ENCODE results near the gene NSUN6.

Gene NSUN6, protein sequence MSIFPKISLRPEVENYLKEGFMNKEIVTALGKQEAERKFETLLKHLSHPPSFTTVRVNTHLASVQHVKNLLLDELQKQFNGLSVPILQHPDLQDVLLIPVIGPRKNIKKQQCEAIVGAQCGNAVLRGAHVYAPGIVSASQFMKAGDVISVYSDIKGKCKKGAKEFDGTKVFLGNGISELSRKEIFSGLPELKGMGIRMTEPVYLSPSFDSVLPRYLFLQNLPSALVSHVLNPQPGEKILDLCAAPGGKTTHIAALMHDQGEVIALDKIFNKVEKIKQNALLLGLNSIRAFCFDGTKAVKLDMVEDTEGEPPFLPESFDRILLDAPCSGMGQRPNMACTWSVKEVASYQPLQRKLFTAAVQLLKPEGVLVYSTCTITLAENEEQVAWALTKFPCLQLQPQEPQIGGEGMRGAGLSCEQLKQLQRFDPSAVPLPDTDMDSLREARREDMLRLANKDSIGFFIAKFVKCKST

DNA sequence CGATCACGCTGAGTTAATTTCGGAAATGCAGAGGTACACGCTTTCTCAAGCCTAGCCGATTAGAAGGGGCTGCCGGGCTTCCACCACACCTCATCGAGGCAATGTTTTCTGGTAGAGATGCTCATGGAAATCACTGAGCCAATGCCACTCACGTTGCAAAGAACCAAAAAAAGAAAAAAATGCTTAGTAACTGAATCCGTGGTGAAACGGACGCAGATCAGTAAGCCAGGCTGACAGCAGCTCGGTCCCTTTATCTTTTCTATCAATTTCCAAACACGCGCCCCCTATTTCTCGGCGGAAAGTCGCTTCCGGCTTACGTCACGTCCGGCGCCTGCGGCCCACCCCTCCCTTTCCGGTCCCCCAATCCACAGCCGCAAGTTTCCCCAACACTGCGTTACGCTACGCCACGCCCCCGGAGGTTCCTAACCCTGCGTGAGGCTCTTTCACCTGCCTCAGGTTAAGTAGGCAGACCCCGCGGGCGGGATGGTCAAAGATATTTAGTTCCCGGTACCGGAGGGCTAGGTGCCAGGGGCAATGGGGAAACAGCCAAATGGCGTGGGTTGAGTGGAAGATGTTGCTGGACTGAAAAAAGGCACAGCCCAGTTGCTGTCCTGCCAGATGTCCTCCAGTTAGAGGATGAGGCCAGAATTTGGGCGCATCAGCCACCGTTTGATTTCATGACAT, at the start of gene NSUN6:
TSS of gene NSUN6 (minus strand) at position 264 of the 684 bp plus-strand sequence. CDS start 384 bp downstream, outside the sequence.
- DNase-seq (ENCODE audit: low spot score) = peak; percentile 73

DNA sequence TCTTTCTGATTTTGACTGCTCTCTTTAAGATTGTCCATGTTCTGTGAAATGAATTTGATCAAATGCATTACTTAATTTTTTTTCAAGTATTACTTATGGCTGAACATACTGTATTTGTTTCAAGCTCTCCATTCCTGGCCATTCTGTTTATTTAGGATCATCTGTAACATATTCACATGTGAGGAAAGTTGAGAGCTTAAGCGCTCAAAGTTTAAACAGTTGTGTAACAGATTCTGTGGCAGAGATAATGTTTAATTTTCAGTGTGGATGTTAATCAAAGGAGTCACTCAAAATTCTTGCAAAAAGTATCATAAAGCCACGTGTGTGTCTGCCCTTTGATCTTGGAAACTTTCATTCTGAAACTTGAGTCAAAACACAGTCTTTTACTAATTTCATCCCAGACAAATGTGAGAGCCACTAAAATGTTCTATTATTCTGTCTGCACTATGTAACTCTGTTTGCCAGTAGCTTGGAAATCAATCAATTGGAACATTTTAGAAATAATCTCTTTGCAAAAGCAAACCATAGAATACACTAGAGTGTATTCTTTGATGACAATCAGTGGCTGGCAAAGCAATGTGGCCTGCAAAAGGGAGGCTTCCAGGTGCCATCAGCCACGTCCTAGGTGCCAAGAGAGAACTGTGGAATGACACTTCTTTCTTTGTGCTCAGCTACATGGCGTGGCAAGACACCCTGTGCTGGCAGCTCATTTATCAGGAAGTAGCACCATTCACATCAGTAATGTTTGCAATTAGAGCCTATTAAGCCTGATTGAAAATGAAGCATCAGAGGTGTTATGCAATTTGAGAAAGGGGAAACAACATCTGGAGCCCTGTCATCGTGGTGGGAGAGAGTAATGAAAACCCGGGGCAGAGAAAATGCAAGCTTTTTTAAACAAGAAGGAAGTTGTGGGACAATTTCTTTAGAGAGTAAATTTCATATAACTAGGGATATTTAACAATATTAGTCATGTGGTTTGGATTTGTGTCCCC, 48.8 kb upstream of the NSUN6 start:
- no peak for DNase-seq (ENCODE audit: low spot score)

DNA sequence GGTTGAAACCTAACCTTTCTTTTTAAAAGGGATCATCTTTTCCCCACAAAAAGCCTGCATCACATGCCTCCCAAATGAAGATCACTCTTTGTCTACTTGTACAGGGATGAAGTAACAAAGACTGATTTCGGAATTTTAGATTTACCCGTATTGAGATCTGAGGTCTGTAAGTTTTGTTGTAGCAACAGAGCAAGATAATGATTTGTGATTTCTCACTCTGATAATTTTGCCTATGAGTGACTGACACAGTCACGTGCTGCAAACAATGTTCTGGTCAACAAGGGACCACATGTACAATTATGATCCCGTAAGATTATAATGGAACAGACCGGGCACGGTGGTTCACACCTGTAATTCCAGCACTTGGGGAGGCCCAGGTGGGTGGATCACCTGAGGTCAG, 39.2 kb upstream of the NSUN6 start:
- DNase-seq (ENCODE audit: low spot score) = no peak

DNA sequence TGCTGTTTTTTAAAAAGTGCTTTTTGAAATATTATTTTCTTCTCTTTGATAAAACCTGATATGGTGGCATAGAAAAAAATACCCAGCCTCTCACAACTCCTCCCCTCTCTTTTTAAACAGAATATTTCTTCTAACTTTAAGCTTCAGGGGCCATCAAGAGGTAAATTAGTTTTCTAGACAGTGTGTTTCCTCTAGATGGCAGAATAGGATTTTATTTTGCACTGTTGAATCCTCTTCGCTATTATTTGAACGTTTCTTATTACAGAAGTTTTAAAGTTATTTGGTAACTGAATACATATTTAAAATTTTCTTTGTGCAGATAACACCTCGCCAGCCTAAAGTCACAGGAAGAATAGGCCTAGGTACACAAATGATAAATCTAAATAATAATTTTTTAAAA, 38.1 kb upstream of the NSUN6 start:
- DNase-seq (ENCODE audit: low spot score) = peak; percentile 33

DNA sequence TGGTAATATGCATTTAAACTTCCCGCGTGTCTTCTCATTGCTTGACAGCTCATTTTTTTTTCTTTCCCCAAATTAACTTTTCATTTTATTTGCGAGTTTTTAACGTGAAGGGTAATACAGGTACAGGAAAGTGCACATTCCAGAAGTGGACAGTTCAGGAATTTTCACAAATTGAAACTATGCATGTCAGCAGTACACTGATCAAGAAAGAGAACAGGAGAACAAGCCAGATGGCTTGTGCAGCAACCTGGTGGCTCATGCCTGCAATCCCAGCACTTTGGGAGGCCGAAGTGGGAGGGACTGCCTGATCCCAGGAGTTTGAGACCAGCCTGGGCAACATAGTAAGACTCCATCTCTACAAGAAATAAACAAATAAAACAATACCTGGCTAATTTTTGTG, 36.3 kb upstream of the NSUN6 start:
- no peak for DNase-seq (ENCODE audit: low spot score)

DNA sequence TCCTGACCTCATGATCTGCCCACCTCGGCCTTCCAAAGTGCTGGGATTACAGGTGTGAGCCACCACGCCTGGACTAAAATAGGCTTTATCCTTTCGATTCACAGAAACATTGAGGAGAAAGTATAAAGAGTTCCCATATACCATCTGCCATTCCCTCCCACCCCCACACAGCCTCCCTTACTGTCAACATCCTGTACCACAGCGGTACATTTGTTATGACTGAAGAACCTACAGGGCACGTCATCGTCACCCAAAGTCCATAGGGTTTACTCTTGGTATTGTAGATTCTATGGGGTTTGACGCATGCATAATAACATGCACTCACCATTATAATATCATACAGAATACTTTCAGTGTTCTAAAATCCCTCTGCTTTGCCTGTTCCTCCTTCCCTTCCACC, 35.8 kb upstream of the NSUN6 start:
- no peak for DNase-seq (ENCODE audit: low spot score)

DNA sequence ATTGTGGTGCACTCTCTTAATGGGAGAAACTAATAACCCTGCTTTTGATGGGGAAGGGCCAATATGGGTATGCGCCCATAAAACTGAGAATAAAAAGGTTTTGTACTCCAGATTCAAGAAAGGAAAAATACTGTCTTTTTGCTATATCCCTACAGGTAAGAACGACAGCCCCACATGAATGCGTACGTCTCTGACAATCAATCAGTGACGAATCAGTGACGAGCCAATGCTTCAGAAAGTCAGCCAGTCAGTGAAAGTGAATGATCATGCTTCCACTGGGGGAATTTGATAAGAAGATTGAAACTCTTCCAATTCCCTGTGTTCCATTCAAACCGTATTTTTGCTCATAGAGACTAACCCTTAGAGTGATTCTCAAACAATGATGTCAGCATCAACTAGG, 34.2 kb upstream of the NSUN6 start:
- DNase-seq (ENCODE audit: low spot score) = no peak

DNA sequence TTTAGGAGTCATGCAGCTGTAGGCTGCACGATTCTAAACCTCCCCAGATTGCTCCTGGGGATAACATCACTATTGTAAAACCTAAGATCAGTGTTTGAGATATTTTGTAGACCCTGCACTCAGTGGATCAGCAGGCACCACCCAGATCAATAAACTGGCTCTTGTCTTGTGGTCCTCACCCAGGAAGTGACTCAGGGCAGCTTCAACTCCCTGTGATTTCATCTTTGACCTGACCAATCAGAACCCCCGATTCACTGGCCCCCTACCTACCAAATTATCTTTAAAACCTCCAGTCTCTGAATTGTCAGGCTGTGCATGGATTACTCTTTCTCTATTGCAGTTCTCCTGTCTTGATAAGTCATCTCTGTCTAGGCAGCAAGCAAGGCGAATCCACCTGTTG, 33.6 kb upstream of the NSUN6 start:
- no peak for DNase-seq (ENCODE audit: low spot score)

DNA sequence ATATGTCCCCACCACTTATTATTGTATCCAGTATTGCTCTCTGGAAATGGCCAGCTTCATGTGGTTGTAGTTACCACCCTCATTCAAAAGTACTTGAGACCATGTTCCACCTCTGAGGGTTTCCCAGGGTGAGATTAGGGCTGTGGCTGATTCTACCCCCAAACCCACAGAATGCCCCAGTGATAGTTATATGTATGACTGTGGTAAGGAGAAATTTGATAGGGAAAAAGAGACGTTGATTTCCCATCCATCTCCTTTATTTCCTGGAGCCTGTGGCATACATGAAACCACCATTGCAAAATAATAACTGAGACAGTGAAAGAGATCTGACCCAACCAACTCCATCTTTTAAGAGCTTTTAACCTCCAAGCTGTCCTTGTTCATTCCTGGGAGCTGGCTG, 33.0 kb upstream of the NSUN6 start:
- no peak for DNase-seq (ENCODE audit: low spot score)

DNA sequence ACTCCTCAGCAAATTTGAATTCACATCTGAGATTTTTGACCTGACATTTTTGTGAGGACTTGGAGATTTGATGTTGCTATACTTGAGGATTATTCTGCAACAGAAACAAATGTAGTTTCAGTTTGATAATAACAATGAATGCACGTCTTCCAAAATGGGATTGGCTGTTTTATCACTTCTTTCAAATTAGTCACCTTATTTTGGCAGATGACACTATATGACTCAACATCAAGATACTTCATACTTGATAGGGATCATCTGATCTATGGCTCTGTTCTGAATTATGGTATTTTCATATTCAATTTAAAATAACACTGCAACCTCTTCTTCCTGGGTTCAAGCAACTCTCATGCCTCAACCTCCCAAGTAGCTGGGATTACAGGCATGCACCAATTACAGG, 32.0 kb upstream of the NSUN6 start:
- DNase-seq (ENCODE audit: low spot score) = no peak

DNA sequence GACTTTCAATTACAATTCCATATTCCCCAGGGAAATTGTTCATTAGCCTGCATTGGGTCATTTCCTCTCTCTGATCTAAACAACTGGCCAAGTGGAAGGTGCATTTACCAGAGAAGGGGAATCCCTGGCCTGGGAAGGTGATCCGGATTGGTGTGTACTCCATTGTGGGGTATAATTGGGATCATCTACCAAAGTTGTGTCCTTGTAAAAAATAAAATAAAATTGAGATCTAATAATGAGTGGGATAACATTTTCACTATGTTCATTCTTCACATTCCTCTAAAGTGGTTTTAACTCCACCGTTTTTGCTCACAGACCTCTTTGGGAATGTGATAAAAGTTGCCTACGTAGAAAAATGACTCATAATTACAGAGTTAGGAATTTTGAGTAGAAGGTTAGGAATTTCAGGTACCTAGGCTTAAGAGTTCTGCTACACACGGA, 30.6 kb upstream of the NSUN6 start:
- no peak for DNase-seq (ENCODE audit: low spot score)

DNA sequence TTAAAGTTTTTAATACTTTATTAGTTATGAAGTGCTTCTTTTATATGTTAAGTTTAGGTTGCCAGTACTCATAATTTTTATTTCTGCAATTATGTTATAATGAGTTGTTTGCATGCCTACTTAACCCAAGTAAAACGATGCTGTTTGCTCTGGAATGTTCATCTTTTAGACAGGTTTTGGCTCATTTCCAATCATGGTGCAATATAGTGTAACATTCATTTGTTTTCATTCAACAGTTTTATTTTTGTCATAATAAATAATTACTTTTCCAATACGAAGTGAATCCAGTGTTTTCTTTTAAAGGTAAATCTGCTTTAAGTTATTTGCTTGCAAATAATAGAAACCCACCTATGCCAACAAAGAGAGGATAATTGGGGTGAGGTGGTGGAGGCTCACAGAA, 30.0 kb upstream of the NSUN6 start:
- DNase-seq (ENCODE audit: low spot score) = no peak

DNA sequence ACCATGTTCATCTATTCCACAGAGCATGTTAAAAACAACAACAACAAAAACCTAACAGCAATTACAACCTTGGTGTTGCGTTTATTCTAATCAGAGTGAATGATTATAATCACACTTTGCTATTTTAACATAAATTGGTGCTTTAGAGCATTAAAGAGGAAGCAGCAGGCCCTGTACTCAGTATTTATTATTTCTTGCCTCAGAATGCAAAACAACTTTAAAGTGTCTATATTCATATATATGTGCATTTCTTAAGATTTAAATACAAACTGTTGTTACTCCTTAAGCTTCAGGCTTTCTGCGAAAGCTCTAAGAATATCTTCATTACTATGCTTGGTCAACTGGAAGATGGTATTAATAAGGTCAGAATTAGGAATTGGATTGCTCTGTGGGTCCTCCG, 29.4 kb upstream of the NSUN6 start:
- no peak for DNase-seq (ENCODE audit: low spot score)

DNA sequence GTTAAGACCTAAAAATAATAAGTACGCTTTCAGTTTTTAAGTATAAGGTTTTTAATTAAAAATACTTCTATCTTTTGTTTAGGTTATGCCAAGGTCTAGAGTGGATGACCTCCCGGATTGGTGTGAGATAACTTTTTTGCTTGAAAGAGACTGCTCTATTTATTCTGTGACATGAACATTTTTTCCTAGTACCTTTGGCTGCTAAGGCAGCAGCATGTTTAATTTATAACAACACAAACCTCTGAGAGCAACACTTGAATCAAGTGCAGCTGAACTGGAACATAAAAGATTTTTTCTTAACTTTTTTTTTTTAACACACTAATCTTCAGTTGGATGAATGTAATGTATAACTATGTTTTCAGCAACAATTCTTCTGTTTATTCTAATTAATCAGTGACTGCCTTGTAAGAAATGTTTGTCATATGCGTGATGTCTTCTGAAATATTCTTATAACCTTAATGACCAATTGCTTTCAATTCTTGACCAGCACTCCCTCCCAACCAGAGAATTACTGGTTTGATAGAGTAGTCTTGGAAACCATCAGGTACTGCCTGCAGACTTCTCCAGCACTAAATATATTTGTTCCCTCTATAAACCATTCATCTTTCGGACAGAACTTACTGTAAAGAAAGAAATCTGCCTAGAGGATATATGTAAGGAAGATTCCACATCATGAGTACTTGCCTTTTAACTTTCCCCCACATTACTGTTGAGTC, 23.9 kb upstream of the NSUN6 start:
- DNase-seq (ENCODE audit: low spot score) = no peak

DNA sequence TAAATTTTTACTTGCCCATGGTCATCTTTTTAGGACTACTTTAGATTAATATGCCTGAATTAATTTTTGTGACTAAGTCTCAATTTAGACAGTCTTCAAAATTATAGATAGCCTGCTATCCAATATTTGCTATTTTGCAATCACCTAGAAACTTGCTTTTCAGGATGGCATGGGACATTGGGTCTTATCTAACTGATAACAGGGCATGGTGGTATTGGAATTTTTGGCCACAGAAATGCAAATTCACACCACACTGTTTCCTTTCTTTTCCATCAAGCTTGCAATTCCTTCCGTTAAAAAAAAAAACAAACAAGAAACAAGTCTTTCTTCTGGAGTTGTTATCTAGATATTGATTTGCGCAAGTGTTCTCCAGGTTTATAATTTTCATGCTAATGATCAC, 16.6 kb upstream of the NSUN6 start:
- no peak for DNase-seq (ENCODE audit: low spot score)

DNA sequence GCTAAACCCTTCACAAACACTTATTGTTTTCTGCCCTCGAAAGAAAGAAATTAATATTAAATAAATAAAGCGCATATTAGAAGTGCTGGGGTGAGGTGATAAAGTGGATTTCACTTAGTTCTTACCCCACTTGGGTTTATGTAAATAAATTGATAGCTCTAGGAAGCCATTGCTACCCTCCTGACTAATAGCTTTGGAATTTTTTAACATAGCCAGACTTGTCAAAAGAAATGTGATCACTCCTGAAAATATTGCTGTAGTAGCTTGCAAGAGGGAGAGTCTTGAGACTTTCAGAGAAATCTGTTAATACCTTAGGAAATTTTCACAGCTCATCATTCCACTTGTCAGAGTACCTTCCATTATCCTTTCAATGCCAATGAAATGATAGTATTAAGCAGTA, 15.4 kb upstream of the NSUN6 start:
- DNase-seq (ENCODE audit: low spot score) = no peak

DNA sequence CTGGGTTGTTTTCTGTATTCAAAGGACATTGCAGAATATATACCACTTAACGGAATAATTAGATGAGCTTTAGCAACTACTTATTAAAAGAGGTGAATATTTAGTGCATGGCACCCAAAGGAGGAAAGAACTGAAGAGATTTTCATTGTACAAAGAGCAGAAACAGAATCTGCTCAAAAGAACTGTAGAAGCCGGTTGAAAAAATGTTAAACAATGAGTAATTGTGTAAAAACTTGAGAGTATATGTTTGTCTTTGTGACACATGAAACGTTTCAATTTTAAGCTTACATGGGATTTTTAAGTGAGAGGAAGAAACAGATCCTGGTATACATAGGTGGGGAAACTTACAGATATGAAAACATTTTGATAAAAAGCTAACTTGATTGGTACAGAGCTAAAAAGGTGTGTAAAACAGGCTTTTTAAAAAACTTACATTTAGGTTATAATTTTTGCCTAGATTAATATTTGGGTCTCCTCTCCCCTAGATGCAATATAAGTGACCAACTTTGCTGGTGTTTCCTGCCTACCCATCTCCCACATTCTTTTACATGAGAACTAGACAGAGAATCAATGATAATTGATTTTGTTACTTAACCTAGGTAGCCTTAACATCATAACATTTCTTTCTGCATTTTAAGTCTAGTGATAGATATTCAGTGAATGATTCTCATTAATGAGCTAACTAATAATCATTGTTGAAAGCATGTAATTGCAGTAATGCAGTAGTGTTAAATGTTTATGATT, 14.6 kb upstream of the NSUN6 start:
- DNase-seq (ENCODE audit: low spot score) = no peak

DNA sequence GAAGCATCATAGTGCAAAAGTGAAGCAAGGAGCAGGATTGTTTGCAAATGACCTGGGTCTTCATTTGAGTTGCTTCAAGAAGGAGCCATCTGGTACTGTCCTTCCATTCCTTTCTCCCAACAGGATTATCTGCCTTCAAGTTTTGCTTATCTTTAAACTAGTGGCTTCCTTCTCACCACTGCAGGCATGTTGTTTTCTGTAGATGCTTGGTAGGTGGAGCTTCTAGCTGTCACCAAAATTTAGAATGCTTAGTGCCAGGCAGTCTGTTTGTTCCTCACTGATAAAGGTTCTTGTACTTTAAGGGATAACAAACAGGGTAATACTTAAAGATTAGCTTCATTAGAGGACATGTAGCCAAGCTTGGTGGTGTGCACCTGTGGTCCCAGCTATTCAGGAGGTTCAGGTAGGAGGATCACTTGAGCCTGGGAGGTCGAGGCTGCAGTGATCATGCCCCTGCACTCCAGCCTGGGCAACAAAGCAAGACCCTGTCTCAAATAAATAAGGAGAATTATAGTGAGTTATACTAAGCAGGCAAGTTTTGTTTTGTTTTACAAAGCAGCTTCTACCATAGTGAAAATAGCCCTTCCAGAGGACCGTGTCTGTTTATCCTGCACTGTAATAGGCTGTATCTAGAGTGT, 13.6 kb upstream of the NSUN6 start:
- no peak for DNase-seq (ENCODE audit: low spot score)

DNA sequence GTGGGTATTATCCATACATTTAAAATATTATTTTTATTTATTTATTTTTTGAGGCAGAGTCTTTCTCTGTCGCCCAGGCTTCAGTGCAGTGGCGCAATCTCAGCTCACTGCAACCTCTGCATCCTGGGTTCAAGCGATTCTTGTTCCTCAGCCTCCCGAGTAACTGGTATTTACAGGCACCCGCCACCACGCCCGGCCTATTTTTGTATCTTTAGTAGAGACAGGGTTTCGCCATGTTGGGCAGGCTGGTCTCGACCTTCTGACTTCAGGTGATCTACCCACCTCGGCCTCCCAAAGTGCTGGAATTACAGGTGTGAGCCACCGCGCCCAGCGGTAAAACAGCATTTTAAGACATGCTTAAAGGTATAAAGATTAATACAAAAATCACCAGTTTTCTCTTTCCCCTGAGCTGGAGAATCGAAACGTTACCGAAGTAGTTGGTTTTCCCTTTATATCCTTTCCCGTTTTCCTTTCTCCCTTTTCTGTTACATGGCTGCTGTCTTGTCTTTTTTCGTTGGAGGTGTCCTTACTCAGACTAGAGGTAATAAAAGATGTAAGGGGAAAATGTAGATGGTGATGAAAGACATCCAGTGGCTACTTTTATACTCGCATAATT, 9.5 kb upstream of the NSUN6 start:
- no peak for DNase-seq (ENCODE audit: low spot score)

Data from kidney capillary endothelial cell (primary cell).